Suprapubic skin (tissue), 4 donors: ENCODE results near the gene MED1.

ENCODE experiments used
- EP300 ChIP-seq: sonication (generic); formaldehyde crosslinking; IDR thresholded peaks from one replicate; pipeline ENCODE4 v1.6.1; 2017; ENCODE audit warnings: antibody characterized with exemption
- POLR2A ChIP-seq, 2 donors: fragments of 450-650 bp; IDR thresholded peaks; one replicate each; pipeline ENCODE4 v1.6.1; 2017; ENCODE audit warnings: antibody characterized with exemption in 2 of 2, mild to moderate bottlenecking in 2 of 2, moderate library complexity in 2 of 2
- POLR2AphosphoS5 ChIP-seq, 3 donors: sonication (generic); formaldehyde crosslinking; IDR thresholded peaks; one replicate each; pipeline ENCODE4 v1.6.1; 2017; ENCODE audit warnings: antibody characterized with exemption in 3 of 3
- TF ChIP-seq, protein P1 (sequence below), 2 donors: fragments of 200-600 bp in 1 of 2; fragments of 450-650 bp in 1 of 2; sonication (generic) in 1 of 2; IDR thresholded peaks; one replicate each; pipeline ENCODE4 v1.5.1; 2016 to 2019; ENCODE audit warnings: antibody characterized with exemption in 2 of 2, mild to moderate bottlenecking in 1 of 2, moderate library complexity in 1 of 2

DNA sequence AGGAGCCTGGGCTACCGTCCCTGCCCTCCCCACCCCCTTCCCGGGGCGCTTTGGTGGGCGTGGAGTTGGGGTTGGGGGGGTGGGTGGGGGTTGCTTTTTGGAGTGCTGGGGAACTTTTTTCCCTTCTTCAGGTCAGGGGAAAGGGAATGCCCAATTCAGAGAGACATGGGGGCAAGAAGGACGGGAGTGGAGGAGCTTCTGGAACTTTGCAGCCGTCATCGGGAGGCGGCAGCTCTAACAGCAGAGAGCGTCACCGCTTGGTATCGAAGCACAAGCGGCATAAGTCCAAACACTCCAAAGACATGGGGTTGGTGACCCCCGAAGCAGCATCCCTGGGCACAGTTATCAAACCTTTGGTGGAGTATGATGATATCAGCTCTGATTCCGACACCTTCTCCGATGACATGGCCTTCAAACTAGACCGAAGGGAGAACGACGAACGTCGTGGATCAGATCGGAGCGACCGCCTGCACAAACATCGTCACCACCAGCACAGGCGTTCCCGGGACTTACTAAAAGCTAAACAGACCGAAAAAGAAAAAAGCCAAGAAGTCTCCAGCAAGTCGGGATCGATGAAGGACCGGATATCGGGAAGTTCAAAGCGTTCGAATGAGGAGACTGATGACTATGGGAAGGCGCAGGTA is 11.0 kb upstream of the MED1 start:
- TF ChIP-seq, protein P1, sequence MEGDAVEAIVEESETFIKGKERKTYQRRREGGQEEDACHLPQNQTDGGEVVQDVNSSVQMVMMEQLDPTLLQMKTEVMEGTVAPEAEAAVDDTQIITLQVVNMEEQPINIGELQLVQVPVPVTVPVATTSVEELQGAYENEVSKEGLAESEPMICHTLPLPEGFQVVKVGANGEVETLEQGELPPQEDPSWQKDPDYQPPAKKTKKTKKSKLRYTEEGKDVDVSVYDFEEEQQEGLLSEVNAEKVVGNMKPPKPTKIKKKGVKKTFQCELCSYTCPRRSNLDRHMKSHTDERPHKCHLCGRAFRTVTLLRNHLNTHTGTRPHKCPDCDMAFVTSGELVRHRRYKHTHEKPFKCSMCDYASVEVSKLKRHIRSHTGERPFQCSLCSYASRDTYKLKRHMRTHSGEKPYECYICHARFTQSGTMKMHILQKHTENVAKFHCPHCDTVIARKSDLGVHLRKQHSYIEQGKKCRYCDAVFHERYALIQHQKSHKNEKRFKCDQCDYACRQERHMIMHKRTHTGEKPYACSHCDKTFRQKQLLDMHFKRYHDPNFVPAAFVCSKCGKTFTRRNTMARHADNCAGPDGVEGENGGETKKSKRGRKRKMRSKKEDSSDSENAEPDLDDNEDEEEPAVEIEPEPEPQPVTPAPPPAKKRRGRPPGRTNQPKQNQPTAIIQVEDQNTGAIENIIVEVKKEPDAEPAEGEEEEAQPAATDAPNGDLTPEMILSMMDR (IDR thresholded peaks at IDR 0.05), result no peak
- TF ChIP-seq POLR2A (IDR thresholded peaks at IDR 0.05), result no peak
- TF ChIP-seq EP300, result no peak
- TF ChIP-seq POLR2AphosphoS5 (IDR thresholded peaks at IDR 0.05), result no peak
